ENCODE measurements around the gene KIAA0930.
"Not testable (repeated sequence)": the region's sequence is repeated elsewhere in the genome, so short reads cannot be mapped to it uniquely, and the experiment has no call there.

The KIAA0930 gene

GRCh38 chr22:45200860-45201511 is 39.7 kb downstream of the KIAA0930 start:
- DNase-seq = no peak

- no peak for DNase-seq
Measured at GRCh38 chr22:45200230-45200629, 40.5 kb downstream of the KIAA0930 start.

- no peak for DNase-seq
Measured at GRCh38 chr22:45199723-45200122, 41.0 kb downstream of the KIAA0930 start.

- no peak for DNase-seq
Measured at GRCh38 chr22:45198463-45198795, 42.3 kb downstream of the KIAA0930 start.

- no peak for DNase-seq
Measured at GRCh38 chr22:45197606-45198462, 42.9 kb downstream of the KIAA0930 start.

GRCh38 chr22:45196926-45197605 is 43.6 kb downstream of the KIAA0930 start:
- DNase-seq = no peak

GRCh38 chr22:45196308-45196707 is 44.4 kb downstream of the KIAA0930 start:
- DNase-seq = no peak

- no peak for DNase-seq
Measured at GRCh38 chr22:45195616-45196015, 45.1 kb downstream of the KIAA0930 start.

- DNase-seq = no peak
Measured at GRCh38 chr22:45194686-45195085, 46.0 kb downstream of the KIAA0930 start.

- no peak for DNase-seq
Measured at GRCh38 chr22:45192701-45193187, 48.0 kb downstream of the KIAA0930 start.

GRCh38 chr22:45191746-45192145 is 48.9 kb downstream of the KIAA0930 start:
- not testable (repeated sequence) for DNase-seq

- DNase-seq = no peak
Measured at GRCh38 chr22:45190202-45190872, 50.4 kb downstream of the KIAA0930 start.

GRCh38 chr22:45188779-45189178 is 51.9 kb downstream of the KIAA0930 start:
- no peak for DNase-seq

- DNase-seq = no peak
Measured at GRCh38 chr22:45187891-45188290, 52.8 kb downstream of the KIAA0930 start.

GRCh38 chr22:45185718-45186514 is 54.8 kb downstream of the KIAA0930 start:
- DNase-seq = peak in 2 of 4 experiments; percentile 17 to 47

- DNase-seq = peak in 1 of 4 experiments; percentile 11
Measured at GRCh38 chr22:45183974-45184373, 56.7 kb downstream of the KIAA0930 start.

- no peak for DNase-seq
Measured at GRCh38 chr22:45181766-45182165, 58.9 kb downstream of the KIAA0930 start.

GRCh38 chr22:45181240-45181639 is 59.5 kb downstream of the KIAA0930 start:
- DNase-seq = no peak

- DNase-seq = peak in 1 of 4 experiments; percentile 20
Measured at GRCh38 chr22:45180146-45180679, 60.5 kb downstream of the KIAA0930 start.

GRCh38 chr22:45179276-45180049 is 61.2 kb downstream of the KIAA0930 start:
- peak in 2 of 4 experiments; percentile 12 to 13 for DNase-seq
